Measurements from ENCODE around the gene NUDC.
"Not testable (repeated sequence)": the region's sequence is repeated elsewhere in the genome, so short reads cannot be mapped to it uniquely, and the experiment has no call there.

The NUDC gene

GRCh38 chr1:26921540-26922430 lies at the start of gene NUDC:
TSS of gene NUDC (plus strand) at chr1:26921743. CDS start at chr1:26921849, 106 bp downstream.
- DNase-seq = peak; percentile 98

- DNase-seq = not testable (repeated sequence)
Measured at GRCh38 chr1:26873097-26873496, 48.4 kb upstream of the NUDC start.

GRCh38 chr1:26874896-26875295 lies 46.6 kb upstream of the NUDC start:
- DNase-seq = no peak

GRCh38 chr1:26877326-26877725 lies 44.2 kb upstream of the NUDC start:
- no peak for DNase-seq

- no peak for DNase-seq
Measured at GRCh38 chr1:26879793-26880192, 41.8 kb upstream of the NUDC start.

GRCh38 chr1:26881611-26882010 lies 39.9 kb upstream of the NUDC start:
- not testable (repeated sequence) for DNase-seq

- no peak for DNase-seq
Measured at GRCh38 chr1:26882696-26883463, 38.7 kb upstream of the NUDC start.

- DNase-seq = no peak
Measured at GRCh38 chr1:26887125-26887524, 34.4 kb upstream of the NUDC start.

- no peak for DNase-seq
Measured at GRCh38 chr1:26888231-26888630, 33.3 kb upstream of the NUDC start.

- peak; percentile 86 for DNase-seq
Measured at GRCh38 chr1:26889551-26890466, 31.7 kb upstream of the NUDC start, which contains the start of gene GPN2. TSS of gene GPN2 (minus strand) at chr1:26890283. CDS start at chr1:26890096, 187 bp downstream.

GRCh38 chr1:26890467-26890796 lies 31.1 kb upstream of the NUDC start:
- no peak for DNase-seq

GRCh38 chr1:26894263-26894662 lies 27.3 kb upstream of the NUDC start:
- no peak for DNase-seq

GRCh38 chr1:26897351-26897750 lies 24.2 kb upstream of the NUDC start:
- DNase-seq = no peak

GRCh38 chr1:26900001-26900814 lies 21.3 kb upstream of the NUDC start, which contains the start of gene GPATCH3:
TSS of gene GPATCH3 (minus strand) at chr1:26900467. CDS start at chr1:26900442, 25 bp downstream.
- DNase-seq = peak; percentile 92

- DNase-seq = no peak
Measured at GRCh38 chr1:26900815-26901511, 20.6 kb upstream of the NUDC start.

GRCh38 chr1:26907071-26907917 lies 14.2 kb upstream of the NUDC start:
- DNase-seq = no peak

- DNase-seq = no peak
Measured at GRCh38 chr1:26909951-26910342, 11.6 kb upstream of the NUDC start.

GRCh38 chr1:26910343-26911160 lies 11.0 kb upstream of the NUDC start:
- no peak for DNase-seq

Measured in right hindlimb (tissue), 1 donor.